K562 (cell line): Measurements from ENCODE around the gene NMRK1. TPM values are rescaled to one million over a fixed set of nuclear protein-coding genes. Genes with fewer than 3 reads are reported as not detected.

ENCODE experiments used
- ARID1B ChIP-seq: fragments of 450-650 bp; IDR thresholded peaks from 2 replicates; pipeline ENCODE4 v1.6.1; 2016; ENCODE audit warnings: antibody characterized with exemption, mild to moderate bottlenecking, inconsistent platforms
- ETV1 ChIP-seq: fragments of 450-650 bp; conservative IDR thresholded peaks from 2 replicates; pipeline ENCODE4 v1.6.1; 2016; ENCODE audit warnings: missing genetic modification characterization, control low read depth, low read depth, missing compliant biosample characterization
- MAX ChIP-seq: sonication (generic); formaldehyde crosslinking; IDR thresholded peaks from 2 replicates; pipeline ENCODE4 v1.9.0; 2022; ENCODE audit warnings: mild to moderate bottlenecking, missing genetic modification reagents
- MEIS2 ChIP-seq: fragments of 450-650 bp; IDR thresholded peaks from 2 replicates; pipeline ENCODE4 v1.6.1; 2014; ENCODE audit warnings: mild to moderate bottlenecking; ENCODE audit not compliant: partially characterized antibody
- MTA3 ChIP-seq: fragments of 450-650 bp; formaldehyde crosslinking; IDR thresholded peaks from 2 replicates; pipeline ENCODE4 v1.6.1; 2017; ENCODE audit warnings: mild to moderate bottlenecking, borderline replicate concordance
- PHTF2 ChIP-seq: fragments of 250-450 bp; sonication (Bioruptor Pico); IDR thresholded peaks from 2 replicates; pipeline ENCODE4 v1.5.0; 2021; ENCODE audit warnings: mild to moderate bottlenecking
- SMAD1 ChIP-seq: fragments of 150-350 bp; IDR thresholded peaks from 2 replicates; pipeline ENCODE4 v1.6.1; 2014; ENCODE audit warnings: low read length, low read depth; ENCODE audit not compliant: partially characterized antibody
- SNRNP70 ChIP-seq: fragments of 200-400 bp; formaldehyde crosslinking; optimal IDR thresholded peaks from 2 replicates; pipeline ENCODE3; 2017; ENCODE audit warnings: low read depth, low read length
- TEAD2 ChIP-seq: fragments of 450-650 bp; IDR thresholded peaks from 2 replicates; pipeline ENCODE4 v1.6.1; 2016; ENCODE audit warnings: missing genetic modification characterization, control low read depth, missing compliant biosample characterization
- THRA ChIP-seq: fragments of 450-650 bp; IDR thresholded peaks from 2 replicates; pipeline ENCODE4 v1.6.1; 2017; ENCODE audit warnings: mild to moderate bottlenecking, moderate library complexity
- ZNF232 ChIP-seq: sonication (generic); formaldehyde crosslinking; IDR thresholded peaks from 2 replicates; pipeline ENCODE4 v1.8.0; 2022; ENCODE audit warnings: mild to moderate bottlenecking, missing genetic modification reagents
- polyA plus RNA-seq, 8 experiments: library from polyadenylated mRNA; depleted of rRNA in 4 of 8; stranded (reverse) in 5 of 8; unstranded in 3 of 8; fragments of >200 nt; fragmentation: Nextera tagmentation in 2 of 8; fragmentation: Illumina TruSeq in 1 of 8; extraction: Ambion mirVana in 2 of 8; extraction: Trizol in 1 of 8; gene quantifications; 2 replicates each; pipeline versions ENCODE4 v1.2.1 to v1.2.3, GENCODE V29; 2011 to 2014; ENCODE audit warnings: inconsistent platforms in 1 of 8, missing spikeins in 1 of 8
- total RNA-seq, 7 experiments: library from RNA; depleted of rRNA in 6 of 7; stranded (reverse); fragments of >200 nt in 6 of 7; fragmentation: Illumina TruSeq in 2 of 7; extraction: Trizol in 2 of 7; gene quantifications; 2 replicates each; pipeline versions ENCODE4 v1.2.1 to v1.2.3, GENCODE V29; 2011 to 2021; ENCODE audit warnings: low replicate concordance in 1 of 7
- TF ChIP-seq, protein P1 (sequence below): fragments of 450-650 bp; IDR thresholded peaks from 2 replicates; pipeline ENCODE4 v1.6.1; 2018; ENCODE audit not compliant: partially characterized antibody
- TF ChIP-seq, protein P2 (sequence below): conservative IDR thresholded peaks from 2 replicates; pipeline ENCODE4 v1.6.1; 2011; ENCODE audit warnings: low read depth, mild to moderate bottlenecking, low read length; ENCODE audit not compliant: control insufficient read depth

Gene NMRK1
- total and polyA plus RNA-seq, 9 of the 15 experiments (the other 6 are each of a cell fraction or from before 2014, with no cell fraction given), result 1.1 to 3.5 (median 1.7) TPM

DNA sequence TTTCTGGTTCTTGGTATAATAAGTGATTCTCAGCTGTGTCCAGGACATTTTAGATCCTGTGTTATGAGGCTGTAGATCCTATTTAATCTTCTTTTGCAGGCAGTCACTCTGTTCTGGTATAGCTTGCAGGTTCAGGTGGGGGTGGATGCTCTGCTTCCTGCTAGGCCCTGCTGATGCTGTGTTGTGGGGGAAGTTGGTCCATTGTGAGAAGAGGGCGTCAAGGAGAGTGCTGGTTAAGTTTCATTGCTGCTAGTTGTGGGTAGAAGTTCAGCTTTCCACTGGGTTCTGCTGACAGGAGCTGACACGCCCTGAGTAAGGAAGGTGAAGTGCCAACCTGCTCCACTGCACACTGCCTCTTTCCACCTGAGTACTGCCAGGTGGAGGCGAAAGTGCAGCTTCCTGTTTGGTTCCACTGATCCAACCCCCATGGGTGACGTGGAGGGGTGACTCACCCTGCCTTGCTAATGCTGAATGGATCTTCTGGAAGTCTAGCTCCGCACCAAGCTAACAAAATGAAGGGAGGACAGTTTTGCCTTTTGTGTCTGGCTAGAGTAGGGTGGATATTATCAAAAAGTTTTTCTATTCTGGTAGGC is 16.3 kb downstream of the NMRK1 start (continued):
- TF ChIP-seq THRA (no peak), ETV1 (tag) (peak; percentile 28; the same call in 1 of the 2 replicates), SNRNP70 (no peak), ARID1B (no peak), MEIS2 (no peak), TEAD2 (no peak), MTA3 (no peak), PHTF2 (CRISPR knock-in tag) (no peak), ZNF232 (CRISPR knock-in tag) (no peak), MAX (CRISPR knock-in tag) (no peak), SMAD1 (no peak)
- TF ChIP-seq, protein P1, sequence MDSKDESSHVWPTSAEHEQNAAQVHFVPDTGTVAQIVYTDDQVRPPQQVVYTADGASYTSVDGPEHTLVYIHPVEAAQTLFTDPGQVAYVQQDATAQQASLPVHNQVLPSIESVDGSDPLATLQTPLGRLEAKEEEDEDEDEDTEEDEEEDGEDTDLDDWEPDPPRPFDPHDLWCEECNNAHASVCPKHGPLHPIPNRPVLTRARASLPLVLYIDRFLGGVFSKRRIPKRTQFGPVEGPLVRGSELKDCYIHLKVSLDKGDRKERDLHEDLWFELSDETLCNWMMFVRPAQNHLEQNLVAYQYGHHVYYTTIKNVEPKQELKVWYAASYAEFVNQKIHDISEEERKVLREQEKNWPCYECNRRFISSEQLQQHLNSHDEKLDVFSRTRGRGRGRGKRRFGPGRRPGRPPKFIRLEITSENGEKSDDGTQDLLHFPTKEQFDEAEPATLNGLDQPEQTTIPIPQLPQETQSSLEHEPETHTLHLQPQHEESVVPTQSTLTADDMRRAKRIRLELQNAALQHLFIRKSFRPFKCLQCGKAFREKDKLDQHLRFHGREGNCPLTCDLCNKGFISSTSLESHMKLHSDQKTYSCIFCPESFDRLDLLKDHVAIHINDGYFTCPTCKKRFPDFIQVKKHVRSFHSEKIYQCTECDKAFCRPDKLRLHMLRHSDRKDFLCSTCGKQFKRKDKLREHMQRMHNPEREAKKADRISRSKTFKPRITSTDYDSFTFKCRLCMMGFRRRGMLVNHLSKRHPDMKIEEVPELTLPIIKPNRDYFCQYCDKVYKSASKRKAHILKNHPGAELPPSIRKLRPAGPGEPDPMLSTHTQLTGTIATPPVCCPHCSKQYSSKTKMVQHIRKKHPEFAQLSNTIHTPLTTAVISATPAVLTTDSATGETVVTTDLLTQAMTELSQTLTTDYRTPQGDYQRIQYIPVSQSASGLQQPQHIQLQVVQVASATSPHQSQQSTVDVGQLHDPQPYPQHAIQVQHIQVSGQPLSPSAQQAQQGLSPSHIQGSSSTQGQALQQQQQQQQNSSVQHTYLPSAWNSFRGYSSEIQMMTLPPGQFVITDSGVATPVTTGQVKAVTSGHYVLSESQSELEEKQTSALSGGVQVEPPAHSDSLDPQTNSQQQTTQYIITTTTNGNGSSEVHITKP, result peak; percentile 44
- TF ChIP-seq, protein P2, sequence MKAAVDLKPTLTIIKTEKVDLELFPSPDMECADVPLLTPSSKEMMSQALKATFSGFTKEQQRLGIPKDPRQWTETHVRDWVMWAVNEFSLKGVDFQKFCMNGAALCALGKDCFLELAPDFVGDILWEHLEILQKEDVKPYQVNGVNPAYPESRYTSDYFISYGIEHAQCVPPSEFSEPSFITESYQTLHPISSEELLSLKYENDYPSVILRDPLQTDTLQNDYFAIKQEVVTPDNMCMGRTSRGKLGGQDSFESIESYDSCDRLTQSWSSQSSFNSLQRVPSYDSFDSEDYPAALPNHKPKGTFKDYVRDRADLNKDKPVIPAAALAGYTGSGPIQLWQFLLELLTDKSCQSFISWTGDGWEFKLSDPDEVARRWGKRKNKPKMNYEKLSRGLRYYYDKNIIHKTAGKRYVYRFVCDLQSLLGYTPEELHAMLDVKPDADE, result no peak
